SK-N-SH treated with all-trans-retinoic acid at 6 μM for 48 hours (cell line): Measurements from ENCODE around the gene MYOM1.

Experiments used
- ATAC-seq: fragments of 200-7000 bp; cut with Tn5 transposase; 3 replicates; pipeline ENCODE4 v1.9.1; 2020; ENCODE audit warnings: mild to moderate bottlenecking, moderate library complexity
- ARNTL ChIP-seq: fragments of 450-650 bp; formaldehyde crosslinking; IDR thresholded peaks from 2 replicates; pipeline ENCODE4 v1.5.0; 2020; ENCODE audit warnings: low read depth, mild to moderate bottlenecking, moderate library complexity, borderline replicate concordance
- BACH2 ChIP-seq: fragments of 250-450 bp; sonication (Bioruptor Pico); IDR thresholded peaks from 2 replicates; pipeline ENCODE4 v1.9.0; 2021; ENCODE audit warnings: mild to moderate bottlenecking, borderline replicate concordance
- CREB5 ChIP-seq: fragments of 250-450 bp; sonication (Bioruptor Pico); IDR thresholded peaks from 2 replicates; pipeline ENCODE4 v1.5.1; 2020; ENCODE audit warnings: low read depth, mild to moderate bottlenecking, moderate library complexity
- CSDC2 ChIP-seq: fragments of 250-450 bp; sonication (Bioruptor Pico); IDR thresholded peaks from 2 replicates; pipeline ENCODE4 v1.5.0; 2020; ENCODE audit warnings: mild to moderate bottlenecking, moderate library complexity
- CSRNP3 ChIP-seq: fragments of 250-450 bp; sonication (Bioruptor Pico); IDR thresholded peaks from 2 replicates; pipeline ENCODE4 v1.5.1; 2021; ENCODE audit warnings: mild to moderate bottlenecking, moderate library complexity
- ESRRG ChIP-seq: fragments of 250-450 bp; sonication (Bioruptor Pico); IDR thresholded peaks from 2 replicates; pipeline ENCODE4 v1.6.1; 2021; ENCODE audit warnings: mild to moderate bottlenecking
- ISL1 ChIP-seq: fragments of 250-450 bp; sonication (Bioruptor Pico); IDR thresholded peaks from 2 replicates; pipeline ENCODE4 v2.1.2; 2022; ENCODE audit warnings: mild to moderate bottlenecking, moderate library complexity
- OSR1 ChIP-seq: fragments of 250-450 bp; sonication (Bioruptor Pico); IDR thresholded peaks from 2 replicates; pipeline ENCODE4 v1.8.0; 2022; ENCODE audit warnings: moderate library complexity, mild to moderate bottlenecking, inconsistent platforms
- PATZ1 ChIP-seq: fragments of 250-450 bp; sonication (Bioruptor Pico); IDR thresholded peaks from 2 replicates; pipeline ENCODE4 v1.8.0; 2020; ENCODE audit warnings: mild to moderate bottlenecking, moderate library complexity, borderline replicate concordance
- POU6F1 ChIP-seq: fragments of 250-450 bp; sonication (Bioruptor Pico); IDR thresholded peaks from 2 replicates; pipeline ENCODE4 v1.8.0; 2021; ENCODE audit warnings: low read depth, mild to moderate bottlenecking, moderate library complexity, borderline replicate concordance
- RARB ChIP-seq: fragments of 250-450 bp; sonication (Bioruptor Pico); IDR thresholded peaks from 2 replicates; pipeline ENCODE4 v1.8.0; 2021; ENCODE audit warnings: mild to moderate bottlenecking, moderate library complexity
- TOX ChIP-seq: fragments of 250-450 bp; sonication (Bioruptor Pico); IDR thresholded peaks from 2 replicates; pipeline ENCODE4 v1.8.0; 2021; ENCODE audit warnings: mild to moderate bottlenecking, moderate library complexity, borderline replicate concordance
- TSHZ2 ChIP-seq: fragments of 250-450 bp; sonication (Bioruptor Pico); IDR thresholded peaks from 2 replicates; pipeline ENCODE4 v1.5.0; 2020; ENCODE audit warnings: mild to moderate bottlenecking, moderate library complexity
- ZFP3 ChIP-seq: fragments of 250-450 bp; sonication (Bioruptor Pico); IDR thresholded peaks from 2 replicates; pipeline ENCODE4 v1.5.0; 2020; ENCODE audit warnings: mild to moderate bottlenecking, moderate library complexity
- ZNF565 ChIP-seq: fragments of 450-650 bp; formaldehyde crosslinking; conservative IDR thresholded peaks from 2 replicates; pipeline ENCODE4 v1.5.0; 2020; ENCODE audit warnings: low read depth, mild to moderate bottlenecking, moderate library complexity
- ZNF70 ChIP-seq: fragments of 450-650 bp; formaldehyde crosslinking; IDR thresholded peaks from 2 replicates; pipeline ENCODE4 v1.5.0; 2020; ENCODE audit warnings: mild to moderate bottlenecking, moderate library complexity
- ZNF8 ChIP-seq: fragments of 450-650 bp; formaldehyde crosslinking; IDR thresholded peaks from 2 replicates; pipeline ENCODE4 v1.5.0; 2020; ENCODE audit warnings: mild to moderate bottlenecking, moderate library complexity

The MYOM1 gene

GRCh38 chr18:3157086-3157485 is 62.7 kb downstream of the MYOM1 start:
- ATAC-seq: no peak
- TF ChIP-seq ISL1 (no peak), POU6F1 (CRISPR knock-in tag) (no peak), ZNF8 (CRISPR knock-in tag) (no peak), ZNF70 (no peak), OSR1 (CRISPR knock-in tag) (no peak)

- ATAC-seq: no peak
- TF ChIP-seq PATZ1 (CRISPR knock-in tag) (no peak), OSR1 (CRISPR knock-in tag) (no peak), CSRNP3 (no peak), ISL1 (no peak), CREB5 (CRISPR knock-in tag) (no peak), CSDC2 (CRISPR knock-in tag) (no peak), ZNF70 (no peak), TSHZ2 (CRISPR knock-in tag) (no peak), TOX (CRISPR knock-in tag) (no peak), ZNF565 (no peak)
Observed at GRCh38 chr18:3156325-3156640, 63.5 kb downstream of the MYOM1 start.

GRCh38 chr18:3154214-3154613 is 65.6 kb downstream of the MYOM1 start:
- no peak for ATAC-seq
- TF ChIP-seq ESRRG (CRISPR knock-in tag): no peak
- TF ChIP-seq CREB5 (CRISPR knock-in tag): no peak
- no peak for TF ChIP-seq ZNF565
- no peak for TF ChIP-seq TOX (CRISPR knock-in tag)
- no peak for TF ChIP-seq ZNF70
- TF ChIP-seq ARNTL: no peak
- no peak for TF ChIP-seq BACH2 (CRISPR knock-in tag)
- TF ChIP-seq POU6F1 (CRISPR knock-in tag): no peak
- TF ChIP-seq PATZ1 (CRISPR knock-in tag): no peak
- TF ChIP-seq RARB (CRISPR knock-in tag): no peak
- TF ChIP-seq ZFP3: no peak
- TF ChIP-seq ISL1: no peak
